K562 (cell line): Measurements from ENCODE around the gene USP49. TPM values are rescaled to one million over a fixed set of nuclear protein-coding genes. Genes with fewer than 3 reads are reported as not detected.
A peak's percentile ranks its signal among the peaks of the same experiment; 100 is the strongest.

ENCODE experiments used
- GTF2E2 ChIP-seq: fragments of 200-800 bp; sonication (Bioruptor generic); IDR thresholded peaks from 2 replicates; pipeline ENCODE4 v1.6.1; 2016; ENCODE audit warnings: missing genetic modification characterization, missing compliant biosample characterization
- HOXB6 ChIP-seq: fragments of 250-450 bp; sonication (Bioruptor Pico); IDR thresholded peaks from 2 replicates; pipeline ENCODE4 v1.5.1; 2022; ENCODE audit warnings: mild to moderate bottlenecking, borderline replicate concordance
- ILK ChIP-seq: fragments of 450-650 bp; IDR thresholded peaks from 2 replicates; pipeline ENCODE4 v1.6.1; 2016; ENCODE audit warnings: missing genetic modification characterization, low read depth, mild to moderate bottlenecking, missing compliant biosample characterization, moderate library complexity, borderline replicate concordance
- KAT7 ChIP-seq: sonication (generic); formaldehyde crosslinking; IDR thresholded peaks from 2 replicates; pipeline ENCODE4 v1.8.0; 2022; ENCODE audit warnings: missing genetic modification reagents, mild to moderate bottlenecking, borderline replicate concordance
- KAT8 ChIP-seq: fragments of 450-650 bp; IDR thresholded peaks from 2 replicates; pipeline ENCODE4 v1.6.1; 2016; ENCODE audit warnings: low read depth, mild to moderate bottlenecking
- PCBP1 ChIP-seq: fragments of 200-400 bp; formaldehyde crosslinking; IDR thresholded peaks from 2 replicates; pipeline ENCODE4 v1.6.1; 2018; ENCODE audit warnings: mild to moderate bottlenecking, low read depth, low read length; ENCODE audit not compliant: poor library complexity, severe bottlenecking
- RAD21 ChIP-seq, 2 experiments: fragments of 250-450 bp in 1 of 2; fragments of 450-650 bp in 1 of 2; sonication (Bioruptor Pico) in 1 of 2; formaldehyde crosslinking in 1 of 2; IDR thresholded peaks in 1 of 2; conservative IDR thresholded peaks in 1 of 2; 2 replicates each; pipeline versions ENCODE4 v1.4.0 to v1.8.0; 2020 to 2022; ENCODE audit warnings: mild to moderate bottlenecking in 2 of 2, moderate library complexity in 1 of 2
- TCFL5 ChIP-seq: fragments of 250-450 bp; sonication (Bioruptor Pico); conservative IDR thresholded peaks from 2 replicates; pipeline ENCODE4 v1.6.1; 2021; ENCODE audit warnings: mild to moderate bottlenecking, moderate library complexity, matching md5 sums
- XRCC5 ChIP-seq: fragments of 200-400 bp; formaldehyde crosslinking; IDR thresholded peaks from 2 replicates; pipeline ENCODE4 v1.6.1; 2017; ENCODE audit warnings: low read depth, mild to moderate bottlenecking, low read length
- YBX1 ChIP-seq: fragments of 450-650 bp; IDR thresholded peaks from 2 replicates; pipeline ENCODE4 v1.7.1; 2016; ENCODE audit warnings: mild to moderate bottlenecking
- ZKSCAN3 ChIP-seq: fragments of 250-450 bp; sonication (Bioruptor Pico); IDR thresholded peaks from 2 replicates; pipeline ENCODE4 v1.4.0; 2020
- ZNF224 ChIP-seq: sonication (generic); formaldehyde crosslinking; IDR thresholded peaks from 2 replicates; pipeline ENCODE4 v1.8.0; 2022; ENCODE audit warnings: mild to moderate bottlenecking, missing genetic modification reagents
- ZNF232 ChIP-seq: sonication (generic); formaldehyde crosslinking; IDR thresholded peaks from 2 replicates; pipeline ENCODE4 v1.8.0; 2022; ENCODE audit warnings: mild to moderate bottlenecking, missing genetic modification reagents
- ZNF668 ChIP-seq: fragments of 250-450 bp; sonication (Bioruptor Pico); IDR thresholded peaks from 2 replicates; pipeline ENCODE4 v1.8.0; 2022; ENCODE audit warnings: mild to moderate bottlenecking, inconsistent platforms
- ZNF717 ChIP-seq: fragments of 250-450 bp; sonication (Bioruptor Pico); IDR thresholded peaks from 2 replicates; pipeline ENCODE4 v1.5.0; 2021
- polyA plus RNA-seq, 8 experiments: library from polyadenylated mRNA; depleted of rRNA in 4 of 8; stranded (reverse) in 5 of 8; unstranded in 3 of 8; fragments of >200 nt; fragmentation: Nextera tagmentation in 2 of 8; fragmentation: Illumina TruSeq in 1 of 8; extraction: Ambion mirVana in 2 of 8; extraction: Trizol in 1 of 8; gene quantifications; 2 replicates each; pipeline versions ENCODE4 v1.2.1 to v1.2.3, GENCODE V29; 2011 to 2014; ENCODE audit warnings: inconsistent platforms in 1 of 8, missing spikeins in 1 of 8
- total RNA-seq, 7 experiments: library from RNA; depleted of rRNA in 6 of 7; stranded (reverse); fragments of >200 nt in 6 of 7; fragmentation: Illumina TruSeq in 2 of 7; extraction: Trizol in 2 of 7; gene quantifications; 2 replicates each; pipeline versions ENCODE4 v1.2.1 to v1.2.3, GENCODE V29; 2011 to 2021; ENCODE audit warnings: low replicate concordance in 1 of 7
- TF ChIP-seq, protein P1 (sequence below): sonication (generic); formaldehyde crosslinking; IDR thresholded peaks from 2 replicates; pipeline ENCODE4 v1.8.0; 2022; ENCODE audit warnings: mild to moderate bottlenecking, missing genetic modification reagents
- TF ChIP-seq, protein P2 (sequence below), 2 experiments: fragments of 450-650 bp; IDR thresholded peaks; 2 replicates each; pipeline ENCODE4 v1.6.1; 2016
- TF ChIP-seq, protein P3 (sequence below): fragments of 250-450 bp; sonication (Bioruptor Pico); IDR thresholded peaks from 2 replicates; pipeline ENCODE4 v1.5.0; 2021; ENCODE audit warnings: mild to moderate bottlenecking, borderline replicate concordance
- TF ChIP-seq, protein P4 (sequence below): fragments of 250-450 bp; sonication (Bioruptor Pico); IDR thresholded peaks from 2 replicates; pipeline ENCODE4 v1.5.0; 2020; ENCODE audit warnings: mild to moderate bottlenecking, borderline replicate concordance
- TF ChIP-seq, protein P5 (sequence below): fragments of 250-450 bp; sonication (Bioruptor Pico); IDR thresholded peaks from 2 replicates; pipeline ENCODE4 v1.8.0; 2022; ENCODE audit warnings: inconsistent platforms

The USP49 gene
- total and polyA plus RNA-seq, 9 of the 15 experiments (the other 6 are each of a cell fraction or from before 2014, with no cell fraction given): 1.0 to 9.9 (median 6.5) TPM

DNA sequence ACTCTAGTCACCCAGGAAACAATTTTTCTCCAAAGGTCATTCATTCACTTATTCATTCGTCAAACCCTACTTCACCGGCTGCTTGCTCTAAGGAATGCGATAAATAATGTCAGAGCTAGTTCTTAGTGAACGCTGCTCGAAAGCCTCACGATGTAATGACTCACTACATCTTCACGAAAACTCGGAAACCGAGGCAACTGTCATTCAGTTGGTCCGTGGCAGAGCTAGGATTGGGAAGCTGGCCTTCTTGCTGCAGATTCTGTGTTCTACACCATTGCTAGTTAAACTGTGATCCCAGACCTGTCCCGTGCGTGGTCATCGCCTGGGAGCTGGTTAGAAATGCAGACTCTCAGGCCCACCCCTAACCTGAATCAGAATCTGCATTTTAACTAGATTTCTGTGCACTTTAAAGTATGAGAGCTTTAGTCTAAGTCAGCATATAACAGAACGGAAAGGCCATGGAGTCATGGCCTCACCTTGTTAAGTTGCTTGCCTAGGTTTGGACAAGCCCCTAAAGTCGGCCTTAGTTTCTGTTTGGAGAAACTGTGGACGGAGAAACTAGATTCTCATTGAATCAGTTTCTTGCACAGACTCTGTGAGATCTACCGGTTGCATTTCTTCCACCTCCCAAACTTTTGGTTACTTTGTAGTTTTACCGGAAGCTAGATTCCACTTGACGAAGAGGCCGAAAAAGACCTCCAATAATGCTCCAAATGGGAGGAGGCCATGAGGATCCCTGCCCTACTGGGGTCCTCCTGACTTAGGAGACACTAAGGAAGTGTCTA, 47.1 kb upstream of the USP49 start (continued):
- TF ChIP-seq, protein P1, sequence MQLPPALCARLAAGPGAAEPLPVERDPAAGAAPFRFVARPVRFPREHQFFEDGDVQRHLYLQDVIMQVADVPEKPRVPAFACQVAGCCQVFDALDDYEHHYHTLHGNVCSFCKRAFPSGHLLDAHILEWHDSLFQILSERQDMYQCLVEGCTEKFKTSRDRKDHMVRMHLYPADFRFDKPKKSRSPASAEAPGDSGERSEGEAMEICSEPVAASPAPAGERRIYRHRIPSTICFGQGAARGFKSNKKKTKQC (CRISPR knock-in tag): peak; percentile 50; the same call in 1 of the 2 replicates
- no peak for TF ChIP-seq TCFL5 (CRISPR knock-in tag)
- no peak for TF ChIP-seq ZNF717 (CRISPR knock-in tag)
- no peak for TF ChIP-seq KAT8
- TF ChIP-seq GTF2E2 (tag): no peak
- no peak for TF ChIP-seq YBX1
- TF ChIP-seq ZKSCAN3 (CRISPR knock-in tag): no peak
- TF ChIP-seq, protein P2, sequence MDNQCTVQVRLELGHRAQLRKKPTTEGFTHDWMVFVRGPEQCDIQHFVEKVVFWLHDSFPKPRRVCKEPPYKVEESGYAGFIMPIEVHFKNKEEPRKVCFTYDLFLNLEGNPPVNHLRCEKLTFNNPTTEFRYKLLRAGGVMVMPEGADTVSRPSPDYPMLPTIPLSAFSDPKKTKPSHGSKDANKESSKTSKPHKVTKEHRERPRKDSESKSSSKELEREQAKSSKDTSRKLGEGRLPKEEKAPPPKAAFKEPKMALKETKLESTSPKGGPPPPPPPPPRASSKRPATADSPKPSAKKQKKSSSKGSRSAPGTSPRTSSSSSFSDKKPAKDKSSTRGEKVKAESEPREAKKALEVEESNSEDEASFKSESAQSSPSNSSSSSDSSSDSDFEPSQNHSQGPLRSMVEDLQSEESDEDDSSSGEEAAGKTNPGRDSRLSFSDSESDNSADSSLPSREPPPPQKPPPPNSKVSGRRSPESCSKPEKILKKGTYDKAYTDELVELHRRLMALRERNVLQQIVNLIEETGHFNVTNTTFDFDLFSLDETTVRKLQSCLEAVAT (IDR thresholded peaks at IDR 0.05): no peak; a peak in 1 of 4 replicates
- TF ChIP-seq ZNF232: no peak
- peak; percentile 23; the same call in 1 of the 2 replicates for TF ChIP-seq KAT7
- no peak for TF ChIP-seq HOXB6 (CRISPR knock-in tag)
- TF ChIP-seq, protein P3, sequence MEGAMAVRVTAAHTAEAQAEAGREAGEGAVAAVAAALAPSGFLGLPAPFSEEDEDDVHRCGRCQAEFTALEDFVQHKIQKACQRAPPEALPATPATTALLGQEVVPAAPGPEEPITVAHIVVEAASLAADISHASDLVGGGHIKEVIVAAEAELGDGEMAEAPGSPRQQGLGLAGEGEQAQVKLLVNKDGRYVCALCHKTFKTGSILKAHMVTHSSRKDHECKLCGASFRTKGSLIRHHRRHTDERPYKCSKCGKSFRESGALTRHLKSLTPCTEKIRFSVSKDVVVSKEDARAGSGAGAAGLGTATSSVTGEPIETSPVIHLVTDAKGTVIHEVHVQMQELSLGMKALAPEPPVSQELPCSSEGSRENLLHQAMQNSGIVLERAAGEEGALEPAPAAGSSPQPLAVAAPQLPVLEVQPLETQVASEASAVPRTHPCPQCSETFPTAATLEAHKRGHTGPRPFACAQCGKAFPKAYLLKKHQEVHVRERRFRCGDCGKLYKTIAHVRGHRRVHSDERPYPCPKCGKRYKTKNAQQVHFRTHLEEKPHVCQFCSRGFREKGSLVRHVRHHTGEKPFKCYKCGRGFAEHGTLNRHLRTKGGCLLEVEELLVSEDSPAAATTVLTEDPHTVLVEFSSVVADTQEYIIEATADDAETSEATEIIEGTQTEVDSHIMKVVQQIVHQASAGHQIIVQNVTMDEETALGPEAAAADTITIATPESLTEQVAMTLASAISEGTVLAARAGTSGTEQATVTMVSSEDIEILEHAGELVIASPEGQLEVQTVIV: no peak
- no peak for TF ChIP-seq ILK (tag)
- TF ChIP-seq, protein P4, sequence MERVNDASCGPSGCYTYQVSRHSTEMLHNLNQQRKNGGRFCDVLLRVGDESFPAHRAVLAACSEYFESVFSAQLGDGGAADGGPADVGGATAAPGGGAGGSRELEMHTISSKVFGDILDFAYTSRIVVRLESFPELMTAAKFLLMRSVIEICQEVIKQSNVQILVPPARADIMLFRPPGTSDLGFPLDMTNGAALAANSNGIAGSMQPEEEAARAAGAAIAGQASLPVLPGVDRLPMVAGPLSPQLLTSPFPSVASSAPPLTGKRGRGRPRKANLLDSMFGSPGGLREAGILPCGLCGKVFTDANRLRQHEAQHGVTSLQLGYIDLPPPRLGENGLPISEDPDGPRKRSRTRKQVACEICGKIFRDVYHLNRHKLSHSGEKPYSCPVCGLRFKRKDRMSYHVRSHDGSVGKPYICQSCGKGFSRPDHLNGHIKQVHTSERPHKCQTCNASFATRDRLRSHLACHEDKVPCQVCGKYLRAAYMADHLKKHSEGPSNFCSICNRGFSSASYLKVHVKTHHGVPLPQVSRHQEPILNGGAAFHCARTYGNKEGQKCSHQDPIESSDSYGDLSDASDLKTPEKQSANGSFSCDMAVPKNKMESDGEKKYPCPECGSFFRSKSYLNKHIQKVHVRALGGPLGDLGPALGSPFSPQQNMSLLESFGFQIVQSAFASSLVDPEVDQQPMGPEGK: no peak
- no peak for TF ChIP-seq ZNF668 (CRISPR knock-in tag)
- no peak for TF ChIP-seq XRCC5
- TF ChIP-seq RAD21 (CRISPR knock-in tag; conservative IDR thresholded peaks at IDR 0.05 in 1 of 2, IDR thresholded peaks at IDR 0.05 in 1 of 2): no peak
- TF ChIP-seq, protein P5, sequence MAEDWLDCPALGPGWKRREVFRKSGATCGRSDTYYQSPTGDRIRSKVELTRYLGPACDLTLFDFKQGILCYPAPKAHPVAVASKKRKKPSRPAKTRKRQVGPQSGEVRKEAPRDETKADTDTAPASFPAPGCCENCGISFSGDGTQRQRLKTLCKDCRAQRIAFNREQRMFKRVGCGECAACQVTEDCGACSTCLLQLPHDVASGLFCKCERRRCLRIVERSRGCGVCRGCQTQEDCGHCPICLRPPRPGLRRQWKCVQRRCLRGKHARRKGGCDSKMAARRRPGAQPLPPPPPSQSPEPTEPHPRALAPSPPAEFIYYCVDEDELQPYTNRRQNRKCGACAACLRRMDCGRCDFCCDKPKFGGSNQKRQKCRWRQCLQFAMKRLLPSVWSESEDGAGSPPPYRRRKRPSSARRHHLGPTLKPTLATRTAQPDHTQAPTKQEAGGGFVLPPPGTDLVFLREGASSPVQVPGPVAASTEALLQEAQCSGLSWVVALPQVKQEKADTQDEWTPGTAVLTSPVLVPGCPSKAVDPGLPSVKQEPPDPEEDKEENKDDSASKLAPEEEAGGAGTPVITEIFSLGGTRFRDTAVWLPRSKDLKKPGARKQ (CRISPR knock-in tag): no peak
- no peak for TF ChIP-seq PCBP1
- TF ChIP-seq ZNF224 (CRISPR knock-in tag): no peak
